OCI-LY1 (cell line): Measurements from ENCODE around the gene CNTROB.
A peak's percentile ranks its signal among the peaks of the same experiment; 100 is the strongest.

Experiments
- H2AFZ ChIP-seq: fragments of 200-600 bp; sonication (generic), shearing (Covaris generic); 2 replicates; pipeline ENCODE4 v1.6.0; 2014; ENCODE audit warnings: antibody characterized with exemption, mild to moderate bottlenecking, low read length
- H3F3A ChIP-seq: fragments of 200-600 bp; sonication (generic), shearing (Covaris generic); 2 replicates; pipeline ENCODE4 v1.6.0; 2014; ENCODE audit warnings: mild to moderate bottlenecking, antibody characterized with exemption, low read length, moderate library complexity; ENCODE audit not compliant: insufficient read depth
- H3K27ac ChIP-seq: fragments of 200-600 bp; sonication (generic); 2 replicates; pipeline ENCODE4 v1.5.1; 2014; ENCODE audit warnings: low read length, mixed run types, mild to moderate bottlenecking, low read depth; ENCODE audit not compliant: poor library complexity, severe bottlenecking
- H3K27me3 ChIP-seq: fragments of 200-600 bp; sonication (generic); 2 replicates; pipeline ENCODE4 v1.6.0; 2014; ENCODE audit warnings: antibody characterized with exemption, mild to moderate bottlenecking, low read length, moderate library complexity; ENCODE audit not compliant: insufficient read depth
- H3K36me3 ChIP-seq: fragments of 200-600 bp; sonication (generic); 2 replicates; pipeline ENCODE4 v1.6.1; 2014; ENCODE audit warnings: mild to moderate bottlenecking, antibody characterized with exemption, low read length, moderate library complexity, mixed read lengths; ENCODE audit not compliant: insufficient read depth
- H3K4me1 ChIP-seq: fragments of 200-600 bp; sonication (generic); 2 replicates; pipeline ENCODE4 v1.5.1; 2014; ENCODE audit warnings: mild to moderate bottlenecking, low read length, moderate library complexity; ENCODE audit not compliant: insufficient read depth, severe bottlenecking
- H3K4me2 ChIP-seq: fragments of 200-600 bp; sonication (generic), shearing (Covaris generic); 2 replicates; pipeline ENCODE4 v1.6.1; 2014; ENCODE audit warnings: low read length
- H3K4me3 ChIP-seq: fragments of 200-600 bp; sonication (generic); 2 replicates; pipeline ENCODE4 v1.5.1; 2014; ENCODE audit warnings: low read length, low read depth, mild to moderate bottlenecking, mixed read lengths; ENCODE audit not compliant: poor library complexity, severe bottlenecking
- H3K79me2 ChIP-seq: fragments of 200-600 bp; shearing (Covaris generic); 2 replicates; pipeline ENCODE4 v1.6.1; 2016; ENCODE audit warnings: mixed run types, low read length, mixed read lengths; ENCODE audit not compliant: insufficient read depth
- H3K9ac ChIP-seq: fragments of 200-600 bp; sonication (generic), shearing (Covaris generic); 2 replicates; pipeline ENCODE4 v1.6.1; 2014; ENCODE audit warnings: mild to moderate bottlenecking, low read length, mixed read lengths
- H3K9me2 ChIP-seq: fragments of 200-600 bp; sonication (generic), shearing (Covaris generic); 2 replicates; pipeline ENCODE4 v1.6.1; 2014; ENCODE audit warnings: low read depth, mild to moderate bottlenecking, low read length, mixed read lengths
- H3K9me3 ChIP-seq: fragments of 200-600 bp; shearing (Covaris generic); 2 replicates; pipeline ENCODE4 v1.6.1; 2014; ENCODE audit warnings: low read length, mixed read lengths
- H4K20me1 ChIP-seq: fragments of 200-600 bp; sonication (generic), shearing (Covaris generic); 2 replicates; pipeline ENCODE4 v1.6.0; 2016; ENCODE audit warnings: mild to moderate bottlenecking, low read length; ENCODE audit not compliant: insufficient read depth
- CTCF ChIP-seq: fragments of 200-600 bp; sonication (generic), shearing (Covaris generic); IDR thresholded peaks from 2 replicates; pipeline ENCODE4 v1.5.1; 2017; ENCODE audit warnings: mild to moderate bottlenecking, antibody characterized with exemption, low read length, moderate library complexity, mixed read lengths
- EZH2 ChIP-seq: fragments of 200-600 bp; sonication (generic), shearing (Covaris generic); IDR thresholded peaks from 2 replicates; pipeline ENCODE4 v1.8.0; 2017; ENCODE audit warnings: borderline replicate concordance, mixed run types, mild to moderate bottlenecking, antibody characterized with exemption, low read length, moderate library complexity, mixed read lengths

CNTROB gene

DNA sequence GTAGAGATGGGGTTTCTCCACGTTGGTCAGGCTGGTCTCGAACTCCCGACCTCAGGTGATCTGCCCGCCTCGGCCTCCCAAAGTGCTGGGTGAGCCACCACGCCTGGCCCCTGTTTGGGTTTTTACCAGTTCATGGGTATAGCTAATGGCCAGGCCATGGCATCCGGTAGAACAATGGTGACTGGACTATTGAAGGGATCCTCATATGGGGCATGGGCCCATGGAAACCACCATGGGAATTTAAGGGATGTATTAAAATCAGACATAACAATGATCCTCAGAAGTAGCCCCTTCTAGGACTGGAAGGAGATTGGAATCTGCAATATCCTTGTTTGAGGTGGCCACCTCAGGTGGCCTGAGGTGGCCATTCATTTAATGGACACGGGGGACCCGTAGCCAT is 52.9 kb downstream of the CNTROB start:
- no peaks in the 10 kb centered on the region for H3K36me3 ChIP-seq
- peaks cover 12% of the 10 kb centered on the region for H3K4me1 ChIP-seq
- H3K9me3 ChIP-seq, result no peaks in the 10 kb centered on the region
- no peaks in the 10 kb centered on the region for H3K9me2 ChIP-seq
- H4K20me1 ChIP-seq, result no peaks in the 10 kb centered on the region
- no peak overlapping the region for H3K4me2 ChIP-seq
- H3K27ac ChIP-seq, result no peak overlapping the region
- H3K27me3 ChIP-seq, result peaks cover 10% of the 10 kb centered on the region; the same call in 1 of the 2 replicates
- no peaks in the 10 kb centered on the region for H3K79me2 ChIP-seq
- no peak overlapping the region for H3K9ac ChIP-seq
- no peak overlapping the region for H3K4me3 ChIP-seq
- no peaks in the 10 kb centered on the region for H3F3A ChIP-seq
- H2AFZ ChIP-seq, result no peak overlapping the region
- TF ChIP-seq CTCF (no peak), EZH2 (no peak)

- no peak for TF ChIP-seq CTCF
- no peak for TF ChIP-seq EZH2
- no peak overlapping the region for H3K9ac ChIP-seq
- no peak overlapping the region for H2AFZ ChIP-seq
- H3K9me3 ChIP-seq, result no peaks in the 10 kb centered on the region
- no peak overlapping the region for H3K27ac ChIP-seq
- H3K9me2 ChIP-seq, result no peaks in the 10 kb centered on the region
- no peaks in the 10 kb centered on the region for H3K36me3 ChIP-seq
- H3K79me2 ChIP-seq, result no peaks in the 10 kb centered on the region
- H3K4me1 ChIP-seq, result peaks cover 21% of the 10 kb centered on the region
- no peaks in the 10 kb centered on the region for H4K20me1 ChIP-seq
- no peak overlapping the region for H3K4me3 ChIP-seq
- H3F3A ChIP-seq, result no peaks in the 10 kb centered on the region
- H3K4me2 ChIP-seq, result no peak overlapping the region
- peaks cover 10% of the 10 kb centered on the region; the same call in 1 of the 2 replicates for H3K27me3 ChIP-seq
Observed at GRCh38 chr17:7987112-7987893, 55.3 kb downstream of the CNTROB start.

DNA sequence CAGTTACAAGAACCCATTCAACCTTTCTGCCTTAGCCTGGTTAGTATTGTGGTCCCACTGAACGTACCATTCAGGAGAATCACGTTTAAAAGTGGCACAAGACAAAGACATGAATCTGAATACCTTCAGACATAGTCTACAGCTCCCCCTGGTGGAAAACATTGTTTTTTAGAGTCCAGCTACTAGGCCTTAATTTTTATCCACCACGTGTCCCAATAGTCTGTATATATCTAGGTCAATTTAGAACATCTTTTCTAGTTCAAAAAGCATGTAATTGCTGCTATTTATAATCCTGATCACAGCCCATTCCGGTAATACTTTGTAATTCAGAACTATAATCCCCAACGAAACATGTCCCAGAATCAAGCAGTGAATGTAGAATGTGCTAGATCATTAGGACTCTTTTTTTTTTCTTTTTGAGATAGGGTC is 56.8 kb downstream of the CNTROB start:
- no peak for TF ChIP-seq EZH2
- TF ChIP-seq CTCF, result peak; percentile 57; the same call in 1 of the 2 replicates
- no peaks in the 10 kb centered on the region for H3K36me3 ChIP-seq
- H4K20me1 ChIP-seq, result no peaks in the 10 kb centered on the region
- H3K27me3 ChIP-seq, result peaks cover 10% of the 10 kb centered on the region; the same call in 1 of the 2 replicates
- no peaks in the 10 kb centered on the region for H3F3A ChIP-seq
- H3K9me2 ChIP-seq, result no peaks in the 10 kb centered on the region
- no peaks in the 10 kb centered on the region for H3K79me2 ChIP-seq
- H3K4me3 ChIP-seq, result no peak overlapping the region
- H3K4me1 ChIP-seq, result peaks cover 21% of the 10 kb centered on the region
- no peaks in the 10 kb centered on the region for H3K9me3 ChIP-seq
- H3K9ac ChIP-seq, result no peak overlapping the region; the same call in 1 of the 2 replicates
- no peak overlapping the region for H2AFZ ChIP-seq
- peak overlapping the region; percentile 73 for H3K27ac ChIP-seq
- no peak overlapping the region for H3K4me2 ChIP-seq
